Measurements from ENCODE around the gene STEAP1B.

- no peak for TF ChIP-seq FOXP2 (optimal IDR thresholded peaks at IDR 0.05; ENCODE audit: control extremely low read depth, extremely low read length, insufficient read depth)
- no peak for TF ChIP-seq POLR2AphosphoS5 (IDR thresholded peaks at IDR 0.05; ENCODE audit: borderline replicate concordance, low read depth, low read length)
Measured at GRCh38 chr7:22373911-22374310, 126.1 kb downstream of the STEAP1B start.
